Measurements from ENCODE around the gene ZNF441. TPM values are rescaled to one million over a fixed set of nuclear protein-coding genes. Genes with fewer than 3 reads are reported as not detected.

Gene ZNF441
- total and polyA plus RNA-seq, 2 of the 13 experiments (the other 11 are each of a cell fraction or from before 2014, with no cell fraction given), result 2.8 to 10.0 TPM

DNA sequence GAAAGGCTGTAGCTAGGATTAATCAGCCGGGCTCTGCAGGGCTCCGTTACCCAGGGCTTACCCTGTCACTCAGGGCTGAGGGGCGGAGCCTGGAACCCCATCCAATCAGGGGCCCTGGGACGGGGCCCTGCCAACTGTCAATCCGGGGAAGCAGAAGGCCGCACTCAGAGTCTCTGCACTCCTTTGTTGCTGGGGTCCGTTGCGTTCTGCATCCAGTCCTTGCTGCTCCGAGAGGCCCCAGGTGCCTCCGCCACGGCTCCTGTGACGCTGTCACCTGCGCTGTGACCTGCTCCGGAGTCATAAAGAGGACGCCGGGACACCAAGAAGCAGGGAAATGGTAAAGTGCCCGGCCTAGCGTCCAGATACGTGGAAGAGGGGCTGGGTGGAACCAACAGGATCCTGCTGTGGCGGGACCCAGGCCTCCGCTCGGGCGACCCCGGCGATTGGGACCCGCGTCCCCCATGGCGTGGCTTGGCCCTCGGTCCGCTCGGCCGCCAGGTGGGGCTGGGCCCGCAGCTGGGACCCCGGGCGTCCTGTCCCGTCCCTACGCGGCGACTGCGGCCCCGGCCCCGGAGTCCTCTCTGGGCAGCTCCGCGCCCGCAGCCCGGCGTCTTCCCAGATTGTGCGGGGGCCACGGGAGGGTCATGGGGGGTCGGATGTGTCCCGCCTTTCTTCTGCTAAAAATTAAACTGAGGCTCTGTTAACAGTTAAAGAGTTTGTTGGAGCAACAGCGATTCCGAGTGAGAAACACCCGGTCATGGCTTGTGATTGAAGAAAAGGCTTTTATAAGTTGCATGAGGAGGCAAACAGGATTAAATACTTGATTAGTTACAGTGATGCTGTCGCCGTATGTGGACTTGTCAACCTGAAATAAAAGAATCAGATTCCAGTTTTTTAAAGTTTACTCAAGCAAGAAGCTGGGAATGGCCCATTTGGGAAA, 31.9 kb downstream of the ZNF441 start, which contains the start of gene ZNF491 (continued):
- TF ChIP-seq, protein P1, sequence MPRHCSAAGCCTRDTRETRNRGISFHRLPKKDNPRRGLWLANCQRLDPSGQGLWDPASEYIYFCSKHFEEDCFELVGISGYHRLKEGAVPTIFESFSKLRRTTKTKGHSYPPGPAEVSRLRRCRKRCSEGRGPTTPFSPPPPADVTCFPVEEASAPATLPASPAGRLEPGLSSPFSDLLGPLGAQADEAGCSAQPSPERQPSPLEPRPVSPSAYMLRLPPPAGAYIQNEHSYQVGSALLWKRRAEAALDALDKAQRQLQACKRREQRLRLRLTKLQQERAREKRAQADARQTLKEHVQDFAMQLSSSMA (CRISPR knock-in tag; IDR thresholded peaks at IDR 0.05), result peak; percentile 53; the same call in 1 of the 2 replicates
- TF ChIP-seq, protein P2, sequence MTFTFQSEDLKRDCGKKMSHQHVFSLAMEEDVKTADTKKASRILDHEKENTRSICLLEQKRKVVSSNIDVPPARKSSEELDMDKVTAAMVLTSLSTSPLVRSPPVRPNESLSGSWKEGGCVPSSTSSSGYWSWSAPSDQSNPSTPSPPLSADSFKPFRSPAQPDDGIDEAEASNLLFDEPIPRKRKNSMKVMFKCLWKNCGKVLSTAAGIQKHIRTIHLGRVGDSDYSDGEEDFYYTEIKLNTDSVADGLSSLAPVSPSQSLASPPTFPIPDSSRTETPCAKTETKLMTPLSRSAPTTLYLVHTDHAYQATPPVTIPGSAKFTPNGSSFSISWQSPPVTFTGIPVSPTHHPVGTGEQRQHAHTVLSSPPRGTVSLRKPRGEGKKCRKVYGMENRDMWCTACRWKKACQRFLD (CRISPR knock-in tag; IDR thresholded peaks at IDR 0.05; ENCODE audit: borderline replicate concordance), result no peak
- peak; percentile 67; the same call in 1 of the 2 replicates for TF ChIP-seq SALL2 (CRISPR knock-in tag; IDR thresholded peaks at IDR 0.05)
- TF ChIP-seq, protein P3, sequence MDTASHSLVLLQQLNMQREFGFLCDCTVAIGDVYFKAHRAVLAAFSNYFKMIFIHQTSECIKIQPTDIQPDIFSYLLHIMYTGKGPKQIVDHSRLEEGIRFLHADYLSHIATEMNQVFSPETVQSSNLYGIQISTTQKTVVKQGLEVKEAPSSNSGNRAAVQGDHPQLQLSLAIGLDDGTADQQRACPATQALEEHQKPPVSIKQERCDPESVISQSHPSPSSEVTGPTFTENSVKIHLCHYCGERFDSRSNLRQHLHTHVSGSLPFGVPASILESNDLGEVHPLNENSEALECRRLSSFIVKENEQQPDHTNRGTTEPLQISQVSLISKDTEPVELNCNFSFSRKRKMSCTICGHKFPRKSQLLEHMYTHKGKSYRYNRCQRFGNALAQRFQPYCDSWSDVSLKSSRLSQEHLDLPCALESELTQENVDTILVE (CRISPR knock-in tag; IDR thresholded peaks at IDR 0.05), result peak; percentile 29; the same call in 1 of the 2 replicates
- TF ChIP-seq SMARCC2 (IDR thresholded peaks at IDR 0.05), result no peak
- TF ChIP-seq ARNT (IDR thresholded peaks at IDR 0.05), result no peak
- no peak for TF ChIP-seq U2AF1 (optimal IDR thresholded peaks at IDR 0.05; ENCODE audit: low read depth, low read length)
- TF ChIP-seq, protein P4, sequence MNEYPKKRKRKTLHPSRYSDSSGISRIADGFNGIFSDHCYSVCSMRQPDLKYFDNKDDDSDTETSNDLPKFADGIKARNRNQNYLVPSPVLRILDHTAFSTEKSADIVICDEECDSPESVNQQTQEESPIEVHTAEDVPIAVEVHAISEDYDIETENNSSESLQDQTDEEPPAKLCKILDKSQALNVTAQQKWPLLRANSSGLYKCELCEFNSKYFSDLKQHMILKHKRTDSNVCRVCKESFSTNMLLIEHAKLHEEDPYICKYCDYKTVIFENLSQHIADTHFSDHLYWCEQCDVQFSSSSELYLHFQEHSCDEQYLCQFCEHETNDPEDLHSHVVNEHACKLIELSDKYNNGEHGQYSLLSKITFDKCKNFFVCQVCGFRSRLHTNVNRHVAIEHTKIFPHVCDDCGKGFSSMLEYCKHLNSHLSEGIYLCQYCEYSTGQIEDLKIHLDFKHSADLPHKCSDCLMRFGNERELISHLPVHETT (CRISPR knock-in tag; conservative IDR thresholded peaks at IDR 0.05), result no peak
- 0 out of 2 replicates have a peak, but pooled peaks have one; percentile 35 for TF ChIP-seq DR1 (CRISPR knock-in tag; IDR thresholded peaks at IDR 0.05)
- TF ChIP-seq ZNF12 (CRISPR knock-in tag; IDR thresholded peaks at IDR 0.05), result no peak
- TF ChIP-seq MAFG (CRISPR knock-in tag; IDR thresholded peaks at IDR 0.05), result no peak
- TF ChIP-seq, protein P5, sequence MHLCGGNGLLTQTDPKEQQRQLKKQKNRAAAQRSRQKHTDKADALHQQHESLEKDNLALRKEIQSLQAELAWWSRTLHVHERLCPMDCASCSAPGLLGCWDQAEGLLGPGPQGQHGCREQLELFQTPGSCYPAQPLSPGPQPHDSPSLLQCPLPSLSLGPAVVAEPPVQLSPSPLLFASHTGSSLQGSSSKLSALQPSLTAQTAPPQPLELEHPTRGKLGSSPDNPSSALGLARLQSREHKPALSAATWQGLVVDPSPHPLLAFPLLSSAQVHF (CRISPR knock-in tag; IDR thresholded peaks at IDR 0.05), result no peak
- TF ChIP-seq FOXK1 (CRISPR knock-in tag; IDR thresholded peaks at IDR 0.05; ENCODE audit: borderline replicate concordance, low read depth), result no peak
- TF ChIP-seq ZNF629 (CRISPR knock-in tag; conservative IDR thresholded peaks at IDR 0.05), result 0 out of 2 replicates have a peak, but pooled peaks have one; percentile 14
- TF ChIP-seq NKX3-1 (CRISPR knock-in tag; IDR thresholded peaks at IDR 0.05), result peak; percentile 64; the same call in 1 of the 2 replicates
- no peak for TF ChIP-seq LCORL (IDR thresholded peaks at IDR 0.05)
- peak; percentile 75 for TF ChIP-seq LCORL (CRISPR knock-in tag; IDR thresholded peaks at IDR 0.05)
- TF ChIP-seq ZNF674 (CRISPR knock-in tag; IDR thresholded peaks at IDR 0.05; ENCODE audit: low read depth), result no peak
- no peak for TF ChIP-seq HDAC6 (IDR thresholded peaks at IDR 0.05; ENCODE audit: low read depth, low read length)
- TF ChIP-seq YY1 (IDR thresholded peaks at IDR 0.05; ENCODE audit: insufficient read depth, insufficient replicate concordance, low read depth, low read length), result peak; percentile 32
- peak; percentile 80 for TF ChIP-seq ZNF274 (CRISPR knock-in tag; IDR thresholded peaks at IDR 0.05)
- TF ChIP-seq ZFP82 (CRISPR knock-in tag; IDR thresholded peaks at IDR 0.05; ENCODE audit: borderline replicate concordance), result no peak

Measured in HepG2 (cell line).